ENCODE measurements around the gene LYZL2. TPM values are rescaled to one million over a fixed set of nuclear protein-coding genes. Genes with fewer than 3 reads are reported as not detected.

The LYZL2 gene
- total and polyA plus RNA-seq, 7 donors: not detected

- TF ChIP-seq POLR2A (IDR thresholded peaks at IDR 0.05): no peak
- no peak for TF ChIP-seq POLR2AphosphoS5 (IDR thresholded peaks at IDR 0.05)
- TF ChIP-seq EP300 (IDR thresholded peaks at IDR 0.05): no peak
- TF ChIP-seq CTCF (IDR thresholded peaks at IDR 0.05): no peak
- DNase-seq: no peak
- H3K4me1 ChIP-seq: no peaks in the 10 kb centered on the region
- H3K27me3 ChIP-seq: no peaks in the 10 kb centered on the region
- WGBS, 2 donors: 62 to 85% methylated on average over 5 of the region's 5 CpGs
- no peak overlapping the region for H3K27ac ChIP-seq
- H3K36me3 ChIP-seq: no peaks in the 10 kb centered on the region
- no peak overlapping the region for H3K4me3 ChIP-seq
- no peaks in the 10 kb centered on the region for H3K9me3 ChIP-seq
- intact Hi-C loops (cut with DNase I): no loop called here
Observed at GRCh38 chr10:30562787-30563186, 66.8 kb downstream of the LYZL2 start.

Other genes starting within 250 kb of the LYZL2 start
- gene MAP3K8, start 195.6 kb downstream of the LYZL2 start, total RNA-seq: 10 to 100 TPM; 13.6 to 66.5 (median 17.2) TPM
- 10 to 100 TPM in 1 of 3 donors, 1 to 10 TPM in 2; 6.0 to 17.5 (median 7.2) TPM for gene MAP3K8, start 195.6 kb downstream of the LYZL2 start, polyA plus RNA-seq

Measured in sigmoid colon (tissue), 7 donors.